HepG2 (cell line): ENCODE data around the gene CADPS2. TPM values are rescaled to one million over a fixed set of nuclear protein-coding genes. Genes with fewer than 3 reads are reported as not detected.

ENCODE experiments used
- ATAC-seq: fragments of 200-7000 bp; cut with Tn5 transposase; 3 replicates; pipeline ENCODE4 v1.9.1; 2020; ENCODE audit warnings: mild to moderate bottlenecking, moderate library complexity
- BruUV-seq: library from RNA; stranded (reverse); fragments of 400-500 nt; replicated peaks from 2 replicates; lab custom pipeline; 2021; lab: Mats Ljungman, UMichigan
- CTCF ChIA-PET: fragments of 300-600 bp; formaldehyde crosslinking; extraction: SDS; loops from one replicate; lab custom pipeline; 2021; ENCODE audit warnings: low total read pairs, inconsistent platforms, low intra/inter-chr PET ratio; lab: Yijun Ruan, JAX
- POLR2A ChIA-PET: fragments of 350-600 bp; sonication (Branson Sonifier 250); formaldehyde crosslinking; loops from one replicate; lab custom pipeline; 2020; ENCODE audit warnings: antibody characterized with exemption, inconsistent platforms; lab: Yijun Ruan, JAX
- DNase-seq: peaks from one replicate; pipeline ENCODE4 v3.0.0-alpha.2; 2015; ENCODE audit warnings: low spot score
- FAIRE-seq: peaks from 3 replicates; lab custom pipeline; 2011; peaks lifted over from hg19 to GRCh38; lab: Jason Lieb, UNC
- H2AFZ ChIP-seq: one replicate; pipeline ENCODE4 v1.6.1; 2011; ENCODE audit warnings: low read length, inconsistent platforms
- H3K27ac ChIP-seq: fragments of 300-600 bp; 3 replicates; pipeline ENCODE4 v1.8.0; 2011; ENCODE audit warnings: mixed run types, mild to moderate bottlenecking, mixed read lengths, low read length, inconsistent platforms; ENCODE audit not compliant: insufficient read depth; ENCODE audit errors: extremely low read length
- H3K27me3 ChIP-seq, 2 experiments: fragments of 200-600 bp in 1 of 2; 2 replicates in 1 of 2; 3 replicates in 1 of 2; pipeline versions ENCODE4 v1.6.0 to v1.8.0; 2011; ENCODE audit warnings: low read length in 2 of 2, mild to moderate bottlenecking in 2 of 2, moderate library complexity in 2 of 2, inconsistent platforms in 1 of 2; ENCODE audit not compliant: insufficient read depth in 2 of 2, control insufficient read depth in 1 of 2
- H3K36me3 ChIP-seq, 2 experiments: fragments of 200-600 bp in 1 of 2; replicated peaks in 1 of 2; 2 replicates in 1 of 2; 3 replicates in 1 of 2; pipeline versions ENCODE4 v1.5.1 to v1.8.0; 2011; ENCODE audit warnings: low read length in 2 of 2, inconsistent platforms in 1 of 2; ENCODE audit not compliant: insufficient read depth in 2 of 2, control insufficient read depth in 1 of 2
- H3K4me1 ChIP-seq: 2 replicates; pipeline ENCODE4 v1.5.1; 2012; ENCODE audit warnings: low read length, inconsistent platforms; ENCODE audit not compliant: insufficient read depth
- H3K4me2 ChIP-seq: 2 replicates; pipeline ENCODE4 v1.6.0; 2011; ENCODE audit warnings: low read depth, low read length, inconsistent platforms
- H3K4me3 ChIP-seq, 3 experiments: fragments of 200-600 bp in 1 of 3; sonication (generic), shearing (Covaris generic) in 1 of 3; replicated peaks in 1 of 3; 2 replicates each; pipeline ENCODE4 v1.5.1; 2011 to 2016; ENCODE audit warnings: low read length in 3 of 3, inconsistent platforms in 2 of 3, low read depth in 2 of 3, mild to moderate bottlenecking in 2 of 3, control low read depth in 1 of 3, mixed read lengths in 1 of 3; ENCODE audit not compliant: insufficient read depth in 1 of 3
- H3K79me2 ChIP-seq: one replicate; pipeline ENCODE4 v1.6.1; 2011; ENCODE audit warnings: low read length, inconsistent platforms; ENCODE audit not compliant: insufficient read depth
- H3K9ac ChIP-seq: 2 replicates; pipeline ENCODE4 v1.6.0; 2011; ENCODE audit warnings: mild to moderate bottlenecking, low read depth, low read length, inconsistent platforms; ENCODE audit not compliant: insufficient read depth
- H3K9me3 ChIP-seq: 2 replicates; pipeline ENCODE4 v1.5.1; 2012; ENCODE audit warnings: mild to moderate bottlenecking, low read length
- H4K20me1 ChIP-seq: 2 replicates; pipeline ENCODE4 v1.6.0; 2011; ENCODE audit warnings: inconsistent platforms, mild to moderate bottlenecking, low read length, moderate library complexity; ENCODE audit not compliant: insufficient read depth
- FOXJ3 ChIP-seq: sonication (generic); formaldehyde crosslinking; IDR thresholded peaks from 2 replicates; pipeline ENCODE4 v1.4.0; 2020; ENCODE audit warnings: missing genetic modification reagents, mild to moderate bottlenecking, borderline replicate concordance
- GPBP1L1 ChIP-seq: sonication (generic); formaldehyde crosslinking; IDR thresholded peaks from 2 replicates; pipeline ENCODE4 v1.5.0; 2020; ENCODE audit warnings: mild to moderate bottlenecking, missing genetic modification reagents
- KLF13 ChIP-seq: sonication (generic); formaldehyde crosslinking; IDR thresholded peaks from 2 replicates; pipeline ENCODE4 v1.4.0; 2020; ENCODE audit warnings: mild to moderate bottlenecking, missing genetic modification reagents
- MTA1 ChIP-seq: sonication (generic); formaldehyde crosslinking; IDR thresholded peaks from 2 replicates; pipeline ENCODE4 v1.4.0; 2020; ENCODE audit warnings: missing genetic modification reagents, mild to moderate bottlenecking, borderline replicate concordance
- MTERF4 ChIP-seq: sonication (generic); formaldehyde crosslinking; IDR thresholded peaks from 2 replicates; pipeline ENCODE4 v1.8.0; 2023; ENCODE audit warnings: mild to moderate bottlenecking, missing genetic modification reagents
- NCOA5 ChIP-seq: sonication (generic); formaldehyde crosslinking; IDR thresholded peaks from 2 replicates; pipeline ENCODE4 v1.4.0; 2020; ENCODE audit warnings: missing genetic modification reagents
- SIX4 ChIP-seq: sonication (generic); formaldehyde crosslinking; IDR thresholded peaks from 2 replicates; pipeline ENCODE4 v1.4.0; 2020; ENCODE audit warnings: missing genetic modification reagents
- SPEN ChIP-seq: sonication (generic); formaldehyde crosslinking; IDR thresholded peaks from 2 replicates; pipeline ENCODE4 v1.5.1; 2020; ENCODE audit warnings: low read depth, mild to moderate bottlenecking, missing genetic modification reagents
- TBL1XR1 ChIP-seq: fragments of 150-350 bp; IDR thresholded peaks from 2 replicates; pipeline ENCODE4 v1.6.1; 2014; ENCODE audit warnings: borderline replicate concordance, low read length; ENCODE audit not compliant: partially characterized antibody
- TOPORS ChIP-seq: sonication (generic); formaldehyde crosslinking; IDR thresholded peaks from 2 replicates; pipeline ENCODE4 v1.8.0; 2023; ENCODE audit warnings: mild to moderate bottlenecking, missing genetic modification reagents
- ZNF558 ChIP-seq: sonication (generic); formaldehyde crosslinking; IDR thresholded peaks from 2 replicates; pipeline ENCODE4 v1.9.0; 2022; ENCODE audit warnings: mild to moderate bottlenecking, missing genetic modification reagents, borderline replicate concordance
- ZNF562 ChIP-seq: sonication (generic); formaldehyde crosslinking; IDR thresholded peaks from 2 replicates; pipeline ENCODE4 v1.8.0; 2022; ENCODE audit warnings: missing genetic modification reagents, borderline replicate concordance
- WGBS: methylation state at CpG from one replicate; pipeline ENCODE4 v1.1.6; 2017; ENCODE audit warnings: low lambda C conversion rate; 5-methylcytosine and 5-hydroxymethylcytosine counted together
- in situ Hi-C: cut with HindIII; loops from 2 replicates; pipeline ENCODE4 v1.10.0; 2017; ENCODE audit warnings: low pct_unique_long_range_greater_than_20kb; ENCODE audit not compliant: extremely low pct_ligation_motif_present
- intact Hi-C: fragments of 100-400 bp; cut with micrococcal nuclease; formaldehyde crosslinking; loops from one replicate; pipeline ENCODE4 v1.10.0; 2022; ENCODE audit not compliant: unreplicated experiment
- polyA plus RNA-seq, 8 experiments: library from polyadenylated mRNA; depleted of rRNA in 3 of 8; stranded (reverse) in 7 of 8; unstranded in 1 of 8; fragments of >200 nt; fragmentation: Illumina TruSeq in 4 of 8; extraction: Trizol in 4 of 8; gene quantifications; 2 replicates each; pipeline versions ENCODE4 v1.2.1 to v1.2.3, GENCODE V29; 2011 to 2016; ENCODE audit warnings: low read depth in 4 of 8, missing spikeins in 1 of 8, mixed read lengths in 1 of 8; ENCODE audit not compliant: insufficient read depth in 1 of 8
- total RNA-seq, 5 experiments: library from RNA; depleted of rRNA; stranded (reverse); fragments of >200 nt; fragmentation: Illumina TruSeq; extraction: Trizol; gene quantifications; 2 replicates each; pipeline ENCODE4 v1.2.3, GENCODE V29; 2016; ENCODE audit warnings: low read depth in 1 of 5
- TF ChIP-seq, protein P1 (sequence below): IDR thresholded peaks from 2 replicates; pipeline ENCODE4 v1.6.1; 2016; ENCODE audit warnings: low read depth, missing genetic modification reagents, missing compliant biosample characterization
- TF ChIP-seq, protein P2 (sequence below): sonication (generic); formaldehyde crosslinking; IDR thresholded peaks from 2 replicates; pipeline ENCODE4 v1.8.0; 2022; ENCODE audit warnings: missing genetic modification reagents, mild to moderate bottlenecking, moderate library complexity, borderline replicate concordance

CADPS2 gene
- total and polyA plus RNA-seq, 2 of the 13 experiments (the other 11 are each of a cell fraction or from before 2014, with no cell fraction given): 17.6 to 43.8 TPM

GRCh38 chr7:122412441-122412840 is 473.8 kb downstream of the CADPS2 start:
- H3K4me1 ChIP-seq: no peaks in the 10 kb centered on the region
- ATAC-seq: no peak
- no peak overlapping the region for H3K9ac ChIP-seq
- H3K27ac ChIP-seq: no peak overlapping the region
- in situ Hi-C loops (no loop called here), intact Hi-C loops (no loop called here)
- POLR2A ChIA-PET: no interaction called here
- WGBS: 88% methylated on average over 6 of the region's 6 CpGs
- no peak for DNase-seq
- H3K79me2 ChIP-seq: no peaks in the 10 kb centered on the region
- H4K20me1 ChIP-seq: no peaks in the 10 kb centered on the region
- H3K36me3 ChIP-seq: no peaks in the 10 kb centered on the region
- H3K27me3 ChIP-seq: no peaks in the 10 kb centered on the region
- no peaks in the 10 kb centered on the region for H3K9me3 ChIP-seq
- CTCF ChIA-PET: no interaction called here
- H2AFZ ChIP-seq: no peak overlapping the region
- no peak for FAIRE-seq
- no peak overlapping the region for H3K4me2 ChIP-seq
- H3K4me3 ChIP-seq: no peak overlapping the region
- BruUV-seq: no TSS peak
- no peak for TF ChIP-seq TOPORS (CRISPR knock-in tag)
- no peak for TF ChIP-seq KLF13 (CRISPR knock-in tag)
- no peak for TF ChIP-seq MTA1 (CRISPR knock-in tag)
- no peak for TF ChIP-seq FOXJ3 (CRISPR knock-in tag)
- TF ChIP-seq TBL1XR1: no peak
- TF ChIP-seq, protein P1, sequence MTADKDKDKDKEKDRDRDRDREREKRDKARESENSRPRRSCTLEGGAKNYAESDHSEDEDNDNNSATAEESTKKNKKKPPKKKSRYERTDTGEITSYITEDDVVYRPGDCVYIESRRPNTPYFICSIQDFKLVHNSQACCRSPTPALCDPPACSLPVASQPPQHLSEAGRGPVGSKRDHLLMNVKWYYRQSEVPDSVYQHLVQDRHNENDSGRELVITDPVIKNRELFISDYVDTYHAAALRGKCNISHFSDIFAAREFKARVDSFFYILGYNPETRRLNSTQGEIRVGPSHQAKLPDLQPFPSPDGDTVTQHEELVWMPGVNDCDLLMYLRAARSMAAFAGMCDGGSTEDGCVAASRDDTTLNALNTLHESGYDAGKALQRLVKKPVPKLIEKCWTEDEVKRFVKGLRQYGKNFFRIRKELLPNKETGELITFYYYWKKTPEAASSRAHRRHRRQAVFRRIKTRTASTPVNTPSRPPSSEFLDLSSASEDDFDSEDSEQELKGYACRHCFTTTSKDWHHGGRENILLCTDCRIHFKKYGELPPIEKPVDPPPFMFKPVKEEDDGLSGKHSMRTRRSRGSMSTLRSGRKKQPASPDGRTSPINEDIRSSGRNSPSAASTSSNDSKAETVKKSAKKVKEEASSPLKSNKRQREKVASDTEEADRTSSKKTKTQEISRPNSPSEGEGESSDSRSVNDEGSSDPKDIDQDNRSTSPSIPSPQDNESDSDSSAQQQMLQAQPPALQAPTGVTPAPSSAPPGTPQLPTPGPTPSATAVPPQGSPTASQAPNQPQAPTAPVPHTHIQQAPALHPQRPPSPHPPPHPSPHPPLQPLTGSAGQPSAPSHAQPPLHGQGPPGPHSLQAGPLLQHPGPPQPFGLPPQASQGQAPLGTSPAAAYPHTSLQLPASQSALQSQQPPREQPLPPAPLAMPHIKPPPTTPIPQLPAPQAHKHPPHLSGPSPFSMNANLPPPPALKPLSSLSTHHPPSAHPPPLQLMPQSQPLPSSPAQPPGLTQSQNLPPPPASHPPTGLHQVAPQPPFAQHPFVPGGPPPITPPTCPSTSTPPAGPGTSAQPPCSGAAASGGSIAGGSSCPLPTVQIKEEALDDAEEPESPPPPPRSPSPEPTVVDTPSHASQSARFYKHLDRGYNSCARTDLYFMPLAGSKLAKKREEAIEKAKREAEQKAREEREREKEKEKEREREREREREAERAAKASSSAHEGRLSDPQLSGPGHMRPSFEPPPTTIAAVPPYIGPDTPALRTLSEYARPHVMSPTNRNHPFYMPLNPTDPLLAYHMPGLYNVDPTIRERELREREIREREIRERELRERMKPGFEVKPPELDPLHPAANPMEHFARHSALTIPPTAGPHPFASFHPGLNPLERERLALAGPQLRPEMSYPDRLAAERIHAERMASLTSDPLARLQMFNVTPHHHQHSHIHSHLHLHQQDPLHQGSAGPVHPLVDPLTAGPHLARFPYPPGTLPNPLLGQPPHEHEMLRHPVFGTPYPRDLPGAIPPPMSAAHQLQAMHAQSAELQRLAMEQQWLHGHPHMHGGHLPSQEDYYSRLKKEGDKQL (CRISPR knock-in tag): no peak
- TF ChIP-seq GPBP1L1 (CRISPR knock-in tag): no peak
- TF ChIP-seq SPEN: no peak
- TF ChIP-seq NCOA5 (CRISPR knock-in tag): no peak
- TF ChIP-seq, protein P2, sequence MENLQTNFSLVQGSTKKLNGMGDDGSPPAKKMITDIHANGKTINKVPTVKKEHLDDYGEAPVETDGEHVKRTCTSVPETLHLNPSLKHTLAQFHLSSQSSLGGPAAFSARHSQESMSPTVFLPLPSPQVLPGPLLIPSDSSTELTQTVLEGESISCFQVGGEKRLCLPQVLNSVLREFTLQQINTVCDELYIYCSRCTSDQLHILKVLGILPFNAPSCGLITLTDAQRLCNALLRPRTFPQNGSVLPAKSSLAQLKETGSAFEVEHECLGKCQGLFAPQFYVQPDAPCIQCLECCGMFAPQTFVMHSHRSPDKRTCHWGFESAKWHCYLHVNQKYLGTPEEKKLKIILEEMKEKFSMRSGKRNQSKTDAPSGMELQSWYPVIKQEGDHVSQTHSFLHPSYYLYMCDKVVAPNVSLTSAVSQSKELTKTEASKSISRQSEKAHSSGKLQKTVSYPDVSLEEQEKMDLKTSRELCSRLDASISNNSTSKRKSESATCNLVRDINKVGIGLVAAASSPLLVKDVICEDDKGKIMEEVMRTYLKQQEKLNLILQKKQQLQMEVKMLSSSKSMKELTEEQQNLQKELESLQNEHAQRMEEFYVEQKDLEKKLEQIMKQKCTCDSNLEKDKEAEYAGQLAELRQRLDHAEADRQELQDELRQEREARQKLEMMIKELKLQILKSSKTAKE: no peak
- TF ChIP-seq ZNF562 (CRISPR knock-in tag): no peak
- TF ChIP-seq MTERF4 (CRISPR knock-in tag): no peak
- no peak for TF ChIP-seq SIX4 (CRISPR knock-in tag)
- no peak for TF ChIP-seq ZNF558
